Karpas-422 (cell line): ENCODE data around the gene FAM13A. TPM values are rescaled to one million over a fixed set of nuclear protein-coding genes. Genes with fewer than 3 reads are reported as not detected.

Experiments used
- DNase-seq: peaks from one replicate; pipeline ENCODE4 v3.0.0-alpha.2; 2015
- H2AFZ ChIP-seq: fragments of 200-600 bp; sonication (generic); 2 replicates; pipeline ENCODE4 v1.6.1; 2014; ENCODE audit warnings: antibody characterized with exemption, low read length, mixed read lengths
- H3K27ac ChIP-seq: fragments of 200-600 bp; sonication (generic); 2 replicates; pipeline ENCODE4 v1.5.1; 2014; ENCODE audit warnings: mild to moderate bottlenecking, low read length, moderate library complexity
- H3K27me3 ChIP-seq: fragments of 200-600 bp; sonication (generic); 2 replicates; pipeline ENCODE4 v1.6.1; 2014; ENCODE audit warnings: low read length, mixed read lengths
- H3K36me3 ChIP-seq: fragments of 200-600 bp; sonication (generic); 2 replicates; pipeline ENCODE4 v1.6.1; 2014; ENCODE audit warnings: low read length, mixed read lengths; ENCODE audit not compliant: insufficient read depth
- H3K4me1 ChIP-seq: fragments of 200-600 bp; sonication (generic); 2 replicates; pipeline ENCODE4 v1.6.1; 2014; ENCODE audit warnings: mild to moderate bottlenecking, low read length, mixed read lengths
- H3K4me2 ChIP-seq: fragments of 200-600 bp; sonication (generic); 2 replicates; pipeline ENCODE4 v1.6.1; 2014; ENCODE audit warnings: low read length, low read depth, mild to moderate bottlenecking; ENCODE audit not compliant: poor library complexity, severe bottlenecking
- H3K4me3 ChIP-seq: fragments of 200-600 bp; sonication (generic); 2 replicates; pipeline ENCODE4 v1.5.1; 2014; ENCODE audit warnings: mild to moderate bottlenecking, antibody characterized with exemption, low read length, mixed read lengths
- H3K79me2 ChIP-seq: fragments of 200-600 bp; sonication (generic); 2 replicates; pipeline ENCODE4 v1.6.1; 2014; ENCODE audit warnings: mild to moderate bottlenecking, low read length, mixed read lengths
- H3K9ac ChIP-seq: fragments of 200-600 bp; sonication (generic); 2 replicates; pipeline ENCODE4 v1.6.0; 2014; ENCODE audit warnings: low read length
- H3K9me2 ChIP-seq: fragments of 200-600 bp; sonication (generic), shearing (Covaris generic); replicated peaks from 2 replicates; pipeline ENCODE4 v1.6.0; 2014; ENCODE audit warnings: mild to moderate bottlenecking, low read length, moderate library complexity; ENCODE audit not compliant: insufficient read depth
- H3K9me3 ChIP-seq: fragments of 300-700, 200-600 bp; sonication (generic); 2 replicates; pipeline ENCODE4 v1.6.1; 2014; ENCODE audit warnings: low read length, mixed read lengths
- H4K20me1 ChIP-seq: fragments of 200-600 bp; sonication (generic); 2 replicates; pipeline ENCODE4 v1.6.1; 2014; ENCODE audit warnings: mild to moderate bottlenecking, antibody characterized with exemption, low read length, low read depth; ENCODE audit not compliant: insufficient read depth
- total RNA-seq: library from RNA; depleted of rRNA; stranded (reverse); fragments of >200 nt; shearing (Covaris generic); gene quantifications from 2 replicates; pipeline ENCODE4 v1.2.3, GENCODE V29; 2014; ENCODE audit warnings: low replicate concordance

FAM13A gene
- total RNA-seq, 1 experiment from 2014 or later: 0.30 TPM

GRCh38 chr4:88823058-88823919, 233.7 kb downstream of the FAM13A start:
- DNase-seq: no peak
- Histone ChIP-seq H3K4me3 (no peak overlapping the region; the same call in 1 of the 2 replicates), H3K4me2 (peak overlapping the region; percentile 29), H4K20me1 (no peaks in the 10 kb centered on the region), H2AFZ (no peak overlapping the region), H3K9me3 (no peaks in the 10 kb centered on the region), H3K27me3 (no peaks in the 10 kb centered on the region), H3K79me2 (no peaks in the 10 kb centered on the region), H3K36me3 (no peaks in the 10 kb centered on the region), H3K9ac (no peak overlapping the region), H3K27ac (no peak overlapping the region), H3K4me1 (no peaks in the 10 kb centered on the region), H3K9me2 (no peaks in the 10 kb centered on the region)

- H3K27ac ChIP-seq: no peak overlapping the region
- no peak overlapping the region for H3K9ac ChIP-seq
- H4K20me1 ChIP-seq: no peaks in the 10 kb centered on the region
- no peak overlapping the region for H2AFZ ChIP-seq
- H3K4me3 ChIP-seq: no peak overlapping the region
- H3K9me3 ChIP-seq: no peaks in the 10 kb centered on the region
- no peaks in the 10 kb centered on the region for H3K9me2 ChIP-seq
- H3K4me2 ChIP-seq: no peak overlapping the region
- no peaks in the 10 kb centered on the region for H3K36me3 ChIP-seq
- H3K27me3 ChIP-seq: no peaks in the 10 kb centered on the region
- H3K79me2 ChIP-seq: no peaks in the 10 kb centered on the region
- DNase-seq: no peak
- no peaks in the 10 kb centered on the region for H3K4me1 ChIP-seq
Measured at GRCh38 chr4:88822034-88822789, 234.8 kb downstream of the FAM13A start.

- Histone ChIP-seq H3K79me2 (no peaks in the 10 kb centered on the region), H3K9me3 (no peaks in the 10 kb centered on the region), H2AFZ (no peak overlapping the region), H3K27me3 (no peaks in the 10 kb centered on the region), H3K36me3 (no peaks in the 10 kb centered on the region), H3K4me1 (no peaks in the 10 kb centered on the region), H3K4me2 (no peak overlapping the region), H3K9ac (no peak overlapping the region), H3K4me3 (no peak overlapping the region), H3K9me2 (no peaks in the 10 kb centered on the region), H4K20me1 (no peaks in the 10 kb centered on the region), H3K27ac (no peak overlapping the region)
- no peak for DNase-seq
Measured at GRCh38 chr4:88821522-88821921, 235.5 kb downstream of the FAM13A start.

GRCh38 chr4:88820698-88821415, 236.1 kb downstream of the FAM13A start:
- no peak for DNase-seq
- Histone ChIP-seq H3K79me2 (no peaks in the 10 kb centered on the region), H3K4me1 (no peaks in the 10 kb centered on the region), H3K4me3 (no peak overlapping the region), H3K9me2 (no peaks in the 10 kb centered on the region), H3K9ac (no peak overlapping the region), H2AFZ (no peak overlapping the region), H3K27me3 (no peaks in the 10 kb centered on the region), H3K4me2 (no peak overlapping the region), H4K20me1 (no peaks in the 10 kb centered on the region), H3K9me3 (no peaks in the 10 kb centered on the region), H3K36me3 (no peaks in the 10 kb centered on the region), H3K27ac (no peak overlapping the region)

GRCh38 chr4:88819818-88820697, 236.9 kb downstream of the FAM13A start:
- Histone ChIP-seq H3K4me2 (no peak overlapping the region), H2AFZ (no peak overlapping the region), H3K9me3 (no peaks in the 10 kb centered on the region), H4K20me1 (no peaks in the 10 kb centered on the region), H3K27ac (no peak overlapping the region), H3K4me3 (no peak overlapping the region), H3K36me3 (no peaks in the 10 kb centered on the region), H3K27me3 (no peaks in the 10 kb centered on the region), H3K4me1 (no peaks in the 10 kb centered on the region), H3K79me2 (no peaks in the 10 kb centered on the region), H3K9me2 (no peaks in the 10 kb centered on the region), H3K9ac (no peak overlapping the region)
- DNase-seq: no peak

- no peaks in the 10 kb centered on the region for H3K9me2 ChIP-seq
- H3K27ac ChIP-seq: no peak overlapping the region
- no peak overlapping the region for H3K4me2 ChIP-seq
- no peaks in the 10 kb centered on the region for H3K79me2 ChIP-seq
- no peaks in the 10 kb centered on the region for H4K20me1 ChIP-seq
- no peak overlapping the region for H2AFZ ChIP-seq
- no peaks in the 10 kb centered on the region for H3K27me3 ChIP-seq
- no peaks in the 10 kb centered on the region for H3K9me3 ChIP-seq
- H3K36me3 ChIP-seq: no peaks in the 10 kb centered on the region
- peak; percentile 74 for DNase-seq
- H3K9ac ChIP-seq: no peak overlapping the region
- H3K4me1 ChIP-seq: no peaks in the 10 kb centered on the region
- H3K4me3 ChIP-seq: no peak overlapping the region
Measured at GRCh38 chr4:88818631-88819470, 238.1 kb downstream of the FAM13A start.

- Histone ChIP-seq H3K9ac (no peak overlapping the region), H3K4me1 (no peaks in the 10 kb centered on the region)
- DNase-seq: no peak
Measured at GRCh38 chr4:88817740-88818139, 239.2 kb downstream of the FAM13A start.

More at GRCh38 chr4:88817740-88818139, 239.2 kb downstream of the FAM13A start:
- H2AFZ ChIP-seq: no peak overlapping the region
- no peaks in the 10 kb centered on the region for H3K36me3 ChIP-seq
- H3K9me2 ChIP-seq: no peaks in the 10 kb centered on the region
- no peaks in the 10 kb centered on the region for H3K79me2 ChIP-seq
- no peak overlapping the region for H3K4me2 ChIP-seq
- no peaks in the 10 kb centered on the region for H4K20me1 ChIP-seq
- H3K27me3 ChIP-seq: no peaks in the 10 kb centered on the region
- no peaks in the 10 kb centered on the region for H3K9me3 ChIP-seq
- no peak overlapping the region for H3K4me3 ChIP-seq
- H3K27ac ChIP-seq: no peak overlapping the region
